ENCODE measurements around the gene TMLHE. TPM values are rescaled to one million over a fixed set of nuclear protein-coding genes. Genes with fewer than 3 reads are reported as not detected.
"Not testable (repeated sequence)": the region's sequence is repeated elsewhere in the genome, so short reads cannot be mapped to it uniquely, and the experiment has no call there.

Gene TMLHE
- total RNA-seq, 1 donor from 2014 or later, result 22.4 TPM

DNA sequence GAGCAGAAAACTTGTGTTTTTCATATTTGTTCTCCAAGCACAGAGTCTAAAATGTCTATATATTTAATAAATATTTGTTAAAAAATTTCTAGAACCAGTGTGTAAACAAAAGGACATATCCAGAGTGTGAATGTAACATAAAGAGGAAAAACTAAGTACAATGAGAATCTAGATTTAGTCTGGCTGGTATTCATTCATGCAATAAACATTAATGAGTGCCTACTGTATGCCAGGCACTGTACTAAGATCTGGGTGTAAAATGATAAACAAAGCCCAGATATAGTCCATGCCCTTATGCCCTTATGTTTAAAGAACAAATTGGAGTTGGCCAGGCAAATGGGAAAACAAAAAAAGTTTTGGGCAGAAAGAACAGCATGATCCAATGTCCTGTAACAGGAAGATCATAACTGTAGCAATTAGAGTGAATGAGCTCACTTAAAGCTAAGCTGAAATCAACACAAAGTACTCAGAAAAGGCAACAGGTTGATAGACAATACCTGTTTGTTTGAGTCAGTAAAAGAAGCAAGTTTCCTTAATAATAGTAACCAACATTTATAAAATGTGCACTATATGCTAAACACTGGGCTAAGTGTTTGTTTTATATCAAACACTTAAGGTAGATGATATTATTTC is 1.3 kb upstream of the TMLHE start:
- no peaks in the 10 kb centered on the region for H3K9me3 ChIP-seq (ENCODE audit: control insufficient read depth in 3 of 3, low read length in 3 of 3)
- no peak overlapping the region for H3K9ac ChIP-seq (ENCODE audit: low read depth in 1 of 3, low read length in 3 of 3)
- H3K27ac ChIP-seq (ENCODE audit: low read depth, low read length), result no peak overlapping the region
- no peak overlapping the region for H3K4me3 ChIP-seq (ENCODE audit: low read length in 3 of 3)
- H3K27me3 ChIP-seq (ENCODE audit: control insufficient read depth in 3 of 3, insufficient read depth in 3 of 3, low read length in 3 of 3), result no peaks in the 10 kb centered on the region
- no peaks in the 10 kb centered on the region for H3K36me3 ChIP-seq (ENCODE audit: control insufficient read depth in 3 of 3, insufficient read depth in 3 of 3, low read length in 3 of 3)
- peaks cover 0 to 4% (median 0%) of the 10 kb centered on the region in 3 donors for H3K4me1 ChIP-seq (ENCODE audit: control insufficient read depth in 3 of 3, insufficient read depth in 3 of 3, low read length in 3 of 3)

DNA sequence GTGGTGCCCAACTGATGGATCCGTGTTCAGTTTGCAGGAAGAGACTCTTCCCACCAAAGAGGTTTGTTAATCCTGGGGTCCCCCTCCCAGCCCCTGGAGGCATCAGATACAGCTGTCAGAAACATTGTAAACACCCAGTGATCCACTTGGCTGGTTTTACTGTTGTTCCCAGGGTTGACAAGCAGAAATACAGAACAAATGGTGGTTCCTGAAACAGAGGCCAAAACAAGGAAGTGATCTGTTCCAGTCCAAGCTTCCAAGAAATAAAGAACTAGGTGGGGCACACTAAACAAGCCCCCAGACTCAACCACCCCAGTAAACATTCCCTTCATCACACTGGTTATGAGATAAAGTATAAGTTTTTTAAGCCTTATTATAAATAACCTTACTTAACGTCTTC is 1.4 kb downstream of the TMLHE start:
- Histone ChIP-seq H3K4me1 (ENCODE audit: control insufficient read depth in 3 of 3, insufficient read depth in 3 of 3, low read length in 3 of 3) (peaks cover 0 to 4% (median 0%) of the 10 kb centered on the region in 3 donors), H3K9me3 (ENCODE audit: control insufficient read depth in 3 of 3, low read length in 3 of 3) (no peaks in the 10 kb centered on the region), H3K9ac (ENCODE audit: low read depth in 1 of 3, low read length in 3 of 3) (peak overlapping the region in 2 of 3 donors; percentile 83 to 93), H3K27ac (ENCODE audit: low read depth, low read length) (peak overlapping the region; percentile 87), H3K36me3 (ENCODE audit: control insufficient read depth in 3 of 3, insufficient read depth in 3 of 3, low read length in 3 of 3) (no peaks in the 10 kb centered on the region), H3K27me3 (ENCODE audit: control insufficient read depth in 3 of 3, insufficient read depth in 3 of 3, low read length in 3 of 3) (no peaks in the 10 kb centered on the region), H3K4me3 (ENCODE audit: low read length in 3 of 3) (peak overlapping the region in 2 of 3 donors; percentile 76 to 84)

DNA sequence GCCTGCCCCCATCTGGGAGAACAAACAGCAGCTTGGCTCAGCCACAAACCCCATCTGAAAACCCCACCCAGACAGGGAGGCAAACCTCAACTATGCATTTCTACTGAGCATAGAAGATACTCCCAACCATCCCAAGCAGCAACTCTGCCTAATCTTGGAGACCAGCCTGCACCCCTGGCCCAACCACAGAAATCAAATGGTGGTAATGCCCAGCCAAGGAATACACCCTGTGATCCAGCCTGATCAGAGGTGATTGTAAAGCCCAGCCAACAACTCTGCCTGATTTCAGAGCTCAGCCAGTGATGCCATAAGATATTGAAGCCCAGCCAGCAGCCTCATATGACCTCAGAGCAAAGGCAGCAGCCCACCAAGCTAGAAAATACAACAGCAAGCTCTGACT is 19.8 kb downstream of the TMLHE start:
- H3K4me1 ChIP-seq (ENCODE audit: control insufficient read depth in 3 of 3, insufficient read depth in 3 of 3, low read length in 3 of 3), result no peaks in the 10 kb centered on the region
- H3K4me3 ChIP-seq (ENCODE audit: low read length in 3 of 3), result no peak overlapping the region
- H3K36me3 ChIP-seq (ENCODE audit: control insufficient read depth in 3 of 3, insufficient read depth in 3 of 3, low read length in 3 of 3), result no peaks in the 10 kb centered on the region
- H3K27me3 ChIP-seq (ENCODE audit: control insufficient read depth in 3 of 3, insufficient read depth in 3 of 3, low read length in 3 of 3), result no peaks in the 10 kb centered on the region
- H3K9me3 ChIP-seq (ENCODE audit: control insufficient read depth in 3 of 3, low read length in 3 of 3), result peaks cover 0 to 10% (median 0%) of the 10 kb centered on the region in 3 donors
- no peak overlapping the region for H3K9ac ChIP-seq (ENCODE audit: low read depth in 1 of 3, low read length in 3 of 3)
- H3K27ac ChIP-seq (ENCODE audit: low read depth, low read length), result no peak overlapping the region

DNA sequence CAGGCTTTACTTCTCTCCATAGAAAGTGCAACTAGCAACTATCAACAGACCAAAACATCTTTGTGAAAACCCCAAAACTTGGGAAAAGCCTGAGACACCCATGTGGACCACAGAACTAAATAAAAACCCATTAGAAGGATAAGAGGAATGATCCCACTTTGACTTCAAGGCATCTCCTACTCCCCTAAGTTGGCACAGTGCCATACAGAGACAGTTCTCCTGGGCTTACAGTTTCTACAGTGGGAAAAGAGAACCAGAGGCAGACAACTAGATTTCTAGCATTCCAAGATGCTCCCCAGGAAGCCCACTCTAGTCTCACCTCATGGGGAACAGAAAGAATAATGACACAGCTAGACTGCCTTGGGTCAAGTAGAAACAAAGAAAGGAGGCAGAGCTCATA is 20.4 kb downstream of the TMLHE start:
- Histone ChIP-seq H3K36me3 (ENCODE audit: control insufficient read depth in 3 of 3, insufficient read depth in 3 of 3, low read length in 3 of 3) (no peaks in the 10 kb centered on the region), H3K4me1 (ENCODE audit: control insufficient read depth in 3 of 3, insufficient read depth in 3 of 3, low read length in 3 of 3) (no peaks in the 10 kb centered on the region), H3K9ac (ENCODE audit: low read depth in 1 of 3, low read length in 3 of 3) (no peak overlapping the region), H3K27ac (ENCODE audit: low read depth, low read length) (no peak overlapping the region), H3K27me3 (ENCODE audit: control insufficient read depth in 3 of 3, insufficient read depth in 3 of 3, low read length in 3 of 3) (no peaks in the 10 kb centered on the region), H3K4me3 (ENCODE audit: low read length in 3 of 3) (no peak overlapping the region), H3K9me3 (ENCODE audit: control insufficient read depth in 3 of 3, low read length in 3 of 3) (peaks cover 0 to 10% (median 0%) of the 10 kb centered on the region in 3 donors)

DNA sequence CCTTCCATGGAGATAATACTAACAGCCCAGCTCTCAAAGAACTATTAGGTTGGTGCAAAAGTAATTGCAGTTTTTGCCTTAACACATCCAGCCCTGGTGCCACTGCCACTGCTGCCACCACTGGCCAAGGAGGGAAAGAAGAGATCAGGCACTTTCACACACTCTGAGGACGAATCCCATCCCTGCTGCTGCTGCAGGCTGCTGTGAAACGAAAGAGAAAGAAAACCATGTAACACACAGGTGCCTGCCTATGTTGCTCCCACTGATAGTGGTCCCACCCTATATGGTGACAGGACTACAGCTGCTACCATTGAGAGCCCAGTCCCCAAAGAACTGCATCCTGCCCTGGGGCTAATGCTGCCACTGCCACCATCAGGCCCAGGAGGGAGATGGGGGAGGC is 35.1 kb downstream of the TMLHE start:
- Histone ChIP-seq H3K4me1 (ENCODE audit: control insufficient read depth in 3 of 3, insufficient read depth in 3 of 3, low read length in 3 of 3) (no peaks in the 10 kb centered on the region), H3K9me3 (ENCODE audit: control insufficient read depth in 3 of 3, low read length in 3 of 3) (no peaks in the 10 kb centered on the region), H3K4me3 (ENCODE audit: low read length in 3 of 3) (no peak overlapping the region), H3K27ac (ENCODE audit: low read depth, low read length) (no peak overlapping the region), H3K27me3 (ENCODE audit: control insufficient read depth in 3 of 3, insufficient read depth in 3 of 3, low read length in 3 of 3) (no peaks in the 10 kb centered on the region), H3K36me3 (ENCODE audit: control insufficient read depth in 3 of 3, insufficient read depth in 3 of 3, low read length in 3 of 3) (no peaks in the 10 kb centered on the region), H3K9ac (ENCODE audit: low read depth in 1 of 3, low read length in 3 of 3) (no peak overlapping the region)

DNA sequence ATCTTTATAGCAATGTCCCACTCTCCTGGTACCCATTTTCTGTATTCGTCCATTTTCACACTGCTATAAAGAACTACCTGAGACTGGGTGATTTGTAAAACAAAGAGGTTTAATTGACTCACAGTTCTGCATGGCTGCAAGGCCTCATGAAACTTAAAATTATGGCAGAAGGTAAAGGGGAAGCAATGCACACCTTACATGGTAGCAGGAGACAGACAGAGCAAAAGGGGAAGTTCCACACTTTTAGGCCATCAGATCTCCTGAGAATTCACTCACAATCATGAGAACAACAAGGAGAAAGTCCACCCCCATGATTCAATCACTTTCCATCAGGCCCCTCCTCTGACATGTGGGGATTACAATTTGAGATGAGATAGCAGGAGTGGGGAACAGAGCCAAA is 49.7 kb downstream of the TMLHE start:
- Histone ChIP-seq H3K36me3 (ENCODE audit: control insufficient read depth in 3 of 3, insufficient read depth in 3 of 3, low read length in 3 of 3) (no peaks in the 10 kb centered on the region), H3K27ac (ENCODE audit: low read depth, low read length) (no peak overlapping the region), H3K4me1 (ENCODE audit: control insufficient read depth in 3 of 3, insufficient read depth in 3 of 3, low read length in 3 of 3) (no peaks in the 10 kb centered on the region), H3K27me3 (ENCODE audit: control insufficient read depth in 3 of 3, insufficient read depth in 3 of 3, low read length in 3 of 3) (no peaks in the 10 kb centered on the region), H3K4me3 (ENCODE audit: low read length in 3 of 3) (no peak overlapping the region), H3K9me3 (ENCODE audit: control insufficient read depth in 3 of 3, low read length in 3 of 3) (no peaks in the 10 kb centered on the region), H3K9ac (ENCODE audit: low read depth in 1 of 3, low read length in 3 of 3) (no peak overlapping the region)

DNA sequence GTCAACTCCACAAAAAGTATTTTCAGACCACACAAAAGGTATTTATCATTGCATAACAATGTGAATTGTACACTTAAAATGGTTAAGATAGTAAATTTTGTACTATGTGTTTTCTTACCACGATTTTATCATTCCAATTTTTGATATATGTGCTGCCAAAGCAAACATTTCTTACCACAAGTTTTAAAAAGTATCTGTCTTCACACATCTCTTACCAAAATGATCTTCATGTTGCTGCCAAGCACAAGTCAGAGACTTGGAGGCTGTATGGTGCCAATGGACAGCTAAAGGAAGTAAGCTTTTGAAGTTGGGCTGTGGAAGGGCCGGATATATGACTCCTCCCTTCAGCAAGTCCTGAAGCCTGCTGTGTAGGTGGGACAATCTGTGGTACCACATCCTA is 67.9 kb downstream of the TMLHE start:
- Histone ChIP-seq H3K4me1 (ENCODE audit: control insufficient read depth in 3 of 3, insufficient read depth in 3 of 3, low read length in 3 of 3) (no peaks in the 10 kb centered on the region), H3K36me3 (ENCODE audit: control insufficient read depth in 3 of 3, insufficient read depth in 3 of 3, low read length in 3 of 3) (peaks cover 4 to 14% (median 13%) of the 10 kb centered on the region in 3 donors), H3K27ac (ENCODE audit: low read depth, low read length) (no peak overlapping the region), H3K4me3 (ENCODE audit: low read length in 3 of 3) (no peak overlapping the region), H3K9ac (ENCODE audit: low read depth in 1 of 3, low read length in 3 of 3) (no peak overlapping the region), H3K27me3 (ENCODE audit: control insufficient read depth in 3 of 3, insufficient read depth in 3 of 3, low read length in 3 of 3) (no peaks in the 10 kb centered on the region), H3K9me3 (ENCODE audit: control insufficient read depth in 3 of 3, low read length in 3 of 3) (peaks cover 0 to 4% (median 0%) of the 10 kb centered on the region in 3 donors)

DNA sequence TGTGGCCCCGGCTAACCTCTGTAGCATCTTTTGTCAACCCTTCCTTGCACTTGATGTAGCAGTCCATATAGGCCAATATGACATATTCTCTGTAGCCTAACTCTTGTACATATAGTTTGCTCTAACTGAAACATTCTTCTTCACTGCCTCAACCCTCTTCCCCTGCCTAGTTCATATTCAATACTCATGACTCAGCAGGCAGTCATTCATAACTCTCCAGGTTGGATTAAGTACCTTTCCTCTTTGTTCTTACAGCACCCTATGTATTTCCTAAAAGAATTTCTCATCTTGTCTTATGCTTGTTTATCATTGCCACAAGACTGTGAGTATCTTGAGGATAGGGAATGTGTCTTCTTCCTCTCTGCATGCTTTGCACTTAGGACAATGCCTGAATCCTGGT is 76.9 kb downstream of the TMLHE start:
- H3K9me3 ChIP-seq (ENCODE audit: control insufficient read depth in 3 of 3, low read length in 3 of 3), result no peaks in the 10 kb centered on the region
- H3K4me3 ChIP-seq (ENCODE audit: low read length in 3 of 3), result no peak overlapping the region
- no peak overlapping the region for H3K27ac ChIP-seq (ENCODE audit: low read depth, low read length)

DNA sequence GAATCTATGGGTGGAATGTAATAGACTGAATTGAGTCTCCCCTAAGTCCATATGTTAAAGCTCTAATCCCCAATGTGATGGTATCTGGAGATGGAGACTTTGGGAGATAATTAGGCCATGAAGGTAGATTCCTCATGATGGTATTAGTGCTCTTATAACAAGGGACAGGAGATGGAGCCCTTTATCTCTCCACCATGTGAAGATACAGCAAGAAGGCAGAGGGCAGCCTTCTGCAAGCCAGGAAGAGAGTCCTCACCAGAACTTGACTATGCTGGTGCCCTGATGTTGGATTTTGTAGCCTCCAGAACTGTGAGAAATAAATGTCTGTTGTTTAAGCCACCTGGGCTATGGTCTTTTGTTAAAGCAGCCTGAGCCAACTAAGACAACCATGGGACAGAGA is 78.0 kb downstream of the TMLHE start:
- H3K4me3 ChIP-seq (ENCODE audit: low read length in 3 of 3), result no peak overlapping the region
- peaks cover 0 to 6% (median 0%) of the 10 kb centered on the region in 3 donors for H3K36me3 ChIP-seq (ENCODE audit: control insufficient read depth in 3 of 3, insufficient read depth in 3 of 3, low read length in 3 of 3)
- no peak overlapping the region for H3K27ac ChIP-seq (ENCODE audit: low read depth, low read length)
- no peaks in the 10 kb centered on the region for H3K9me3 ChIP-seq (ENCODE audit: control insufficient read depth in 3 of 3, low read length in 3 of 3)
- H3K4me1 ChIP-seq (ENCODE audit: control insufficient read depth in 3 of 3, insufficient read depth in 3 of 3, low read length in 3 of 3), result no peaks in the 10 kb centered on the region
- no peaks in the 10 kb centered on the region for H3K27me3 ChIP-seq (ENCODE audit: control insufficient read depth in 3 of 3, insufficient read depth in 3 of 3, low read length in 3 of 3)
- H3K9ac ChIP-seq (ENCODE audit: low read depth in 1 of 3, low read length in 3 of 3), result no peak overlapping the region

More for the DNA sequence above, 76.9 kb downstream of the TMLHE start:
- H3K9ac ChIP-seq (ENCODE audit: low read depth in 1 of 3, low read length in 3 of 3), result no peak overlapping the region
- no peaks in the 10 kb centered on the region for H3K27me3 ChIP-seq (ENCODE audit: control insufficient read depth in 3 of 3, insufficient read depth in 3 of 3, low read length in 3 of 3)
- no peaks in the 10 kb centered on the region for H3K4me1 ChIP-seq (ENCODE audit: control insufficient read depth in 3 of 3, insufficient read depth in 3 of 3, low read length in 3 of 3)
- H3K36me3 ChIP-seq (ENCODE audit: control insufficient read depth in 3 of 3, insufficient read depth in 3 of 3, low read length in 3 of 3), result peaks cover 0 to 6% (median 0%) of the 10 kb centered on the region in 3 donors

DNA sequence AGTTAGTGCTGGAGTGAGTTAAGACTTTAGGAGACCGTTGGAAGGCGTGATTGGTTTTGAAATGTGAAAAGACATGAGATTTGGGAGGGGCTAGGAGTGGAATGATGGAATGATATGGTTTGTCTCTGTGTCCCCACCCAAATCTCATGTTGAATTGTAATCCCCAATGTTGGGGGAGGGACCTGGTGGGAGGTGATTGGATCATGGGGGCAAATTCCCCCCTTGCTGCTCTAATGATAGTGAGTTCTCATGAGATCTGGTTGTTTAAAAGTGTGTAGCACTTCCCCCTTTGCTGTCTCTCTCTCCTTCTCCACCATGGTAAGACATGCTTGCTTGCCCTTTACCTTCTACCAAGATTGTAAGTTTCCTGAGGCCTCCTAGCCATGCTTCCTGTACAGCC is 85.7 kb downstream of the TMLHE start:
- H3K36me3 ChIP-seq (ENCODE audit: control insufficient read depth in 3 of 3, insufficient read depth in 3 of 3, low read length in 3 of 3), result peaks cover 6 to 16% (median 15%) of the 10 kb centered on the region in 3 donors
- H3K9me3 ChIP-seq (ENCODE audit: control insufficient read depth in 3 of 3, low read length in 3 of 3); H3K4me1 ChIP-seq (ENCODE audit: control insufficient read depth in 3 of 3, insufficient read depth in 3 of 3, low read length in 3 of 3); H3K27ac ChIP-seq (ENCODE audit: low read depth, low read length); H3K27me3 ChIP-seq (ENCODE audit: control insufficient read depth in 3 of 3, insufficient read depth in 3 of 3, low read length in 3 of 3); H3K4me3 ChIP-seq (ENCODE audit: low read length in 3 of 3); H3K9ac ChIP-seq (ENCODE audit: low read depth in 1 of 3, low read length in 3 of 3): not testable (repeated sequence)

All from skeletal muscle tissue (tissue), 4 donors.